GM12891 (cell line): ENCODE data around the gene DPAGT1.

Source experiments
- DNase-seq: peaks from one replicate; pipeline ENCODE4 v3.0.0; 2011; ENCODE audit warnings: low spot score; ENCODE audit not compliant: insufficient read length
- FAIRE-seq: peaks from 2 replicates; lab custom pipeline; 2011; peaks lifted over from hg19 to GRCh38; lab: Jason Lieb, UNC
- PAX5 ChIP-seq: IDR thresholded peaks from 2 replicates; pipeline ENCODE4 v1.6.1; 2011; ENCODE audit warnings: low read length, moderate library complexity, mild to moderate bottlenecking; ENCODE audit not compliant: insufficient read depth, severe bottlenecking
- POLR2A ChIP-seq: IDR thresholded peaks from 2 replicates; pipeline ENCODE4 v1.6.1; 2011; ENCODE audit warnings: low read depth, low read length, control low read depth
- POLR2AphosphoS5 ChIP-seq: IDR thresholded peaks from 2 replicates; pipeline ENCODE4 v1.6.1; 2011; ENCODE audit warnings: low read depth, low read length, control low read depth
- POU2F2 ChIP-seq: IDR thresholded peaks from 2 replicates; pipeline ENCODE4 v1.6.1; 2011; ENCODE audit warnings: low read depth, mild to moderate bottlenecking, control low read depth, low read length, moderate library complexity
- SPI1 ChIP-seq: IDR thresholded peaks from 2 replicates; pipeline ENCODE4 v1.6.1; 2011; ENCODE audit warnings: low read depth, low read length, control low read depth
- TAF1 ChIP-seq: IDR thresholded peaks from 2 replicates; pipeline ENCODE4 v1.6.1; 2011; ENCODE audit warnings: low read depth, low read length, control low read depth

Gene DPAGT1

GRCh38 chr11:119115484-119116234, 14.0 kb upstream of the DPAGT1 start:
- FAIRE-seq, result no peak
- no peak for TF ChIP-seq POLR2A
- no peak for TF ChIP-seq POLR2AphosphoS5
- no peak for TF ChIP-seq POU2F2
- no peak for TF ChIP-seq PAX5
- no peak for TF ChIP-seq TAF1
- no peak for TF ChIP-seq SPI1
- DNase-seq, result no peak

GRCh38 chr11:119114351-119114750, 12.7 kb upstream of the DPAGT1 start:
- FAIRE-seq (no peak), DNase-seq (no peak)
- TF ChIP-seq POLR2A (no peak), PAX5 (no peak), SPI1 (no peak), POLR2AphosphoS5 (no peak), POU2F2 (no peak), TAF1 (no peak)

GRCh38 chr11:119113716-119114115, 12.1 kb upstream of the DPAGT1 start:
- DNase-seq, result no peak
- no peak for FAIRE-seq
- TF ChIP-seq TAF1 (no peak), PAX5 (no peak), SPI1 (no peak), POLR2AphosphoS5 (no peak), POLR2A (no peak), POU2F2 (no peak)

- FAIRE-seq, result no peak
- no peak for DNase-seq
- TF ChIP-seq POLR2AphosphoS5, result no peak
- no peak for TF ChIP-seq TAF1
- no peak for TF ChIP-seq SPI1
- TF ChIP-seq PAX5, result no peak
- no peak for TF ChIP-seq POU2F2
- no peak for TF ChIP-seq POLR2A
Observed at GRCh38 chr11:119112314-119113020, 10.8 kb upstream of the DPAGT1 start.

- no peak for DNase-seq
- FAIRE-seq, result no peak
- no peak for TF ChIP-seq POU2F2
- no peak for TF ChIP-seq SPI1
- TF ChIP-seq TAF1, result no peak
- no peak for TF ChIP-seq POLR2A
- TF ChIP-seq PAX5, result no peak
- TF ChIP-seq POLR2AphosphoS5, result no peak
Observed at GRCh38 chr11:119111361-119111925, 9.8 kb upstream of the DPAGT1 start.

GRCh38 chr11:119110439-119110838, 8.8 kb upstream of the DPAGT1 start:
- FAIRE-seq (no peak), DNase-seq (no peak)
- no peak for TF ChIP-seq SPI1
- no peak for TF ChIP-seq POLR2AphosphoS5
- no peak for TF ChIP-seq POU2F2
- no peak for TF ChIP-seq TAF1
- no peak for TF ChIP-seq PAX5
- TF ChIP-seq POLR2A, result no peak

- no peak for TF ChIP-seq POU2F2
- TF ChIP-seq SPI1, result no peak
- TF ChIP-seq POLR2AphosphoS5, result no peak
- no peak for TF ChIP-seq TAF1
- no peak for TF ChIP-seq POLR2A
- DNase-seq, result no peak
- no peak for FAIRE-seq
Observed at GRCh38 chr11:119109843-119110242, 8.2 kb upstream of the DPAGT1 start.

GRCh38 chr11:119108857-119109221, 7.2 kb upstream of the DPAGT1 start:
- FAIRE-seq (no peak), DNase-seq (no peak)
- TF ChIP-seq POLR2AphosphoS5 (no peak), SPI1 (no peak), PAX5 (no peak), TAF1 (no peak), POLR2A (no peak), POU2F2 (no peak)

GRCh38 chr11:119108146-119108856, 6.6 kb upstream of the DPAGT1 start:
- DNase-seq, result peak; percentile 37
- FAIRE-seq, result peak; percentile 85
- TF ChIP-seq PAX5 (no peak), SPI1 (peak; percentile 53)
